Stimulated activated naive CD8-positive, alpha-beta T cell treated with anti-CD3 and anti-CD28 coated beads, Interleukin-15, Interleukin-2, amounts not matched to agents 100 U/mL and 50 U/mL, for 24 hours (primary cell): ENCODE measurements around the gene CCDC47.
"Not testable (repeated sequence)": the region's sequence is repeated elsewhere in the genome, so short reads cannot be mapped to it uniquely, and the experiment has no call there.

ENCODE experiments used
- ATAC-seq: fragments of 150-1000 bp; cut with Tn5 transposase; one replicate; pipeline ENCODE4 v1.10.0; 2021
- DNase-seq: peaks from one replicate; pipeline ENCODE4 v3.0.0; 2021

CCDC47 gene

GRCh38 chr17:63773272-63774140 lies at the start of gene CCDC47:
Gene CCDC47 (minus strand): TSS chr17:63773597. CDS start chr17:63766175, 7,422 bp downstream.
- peak; percentile 97 for DNase-seq
- ATAC-seq: peak; percentile 89

- DNase-seq (no peak), ATAC-seq (no peak)
Measured at GRCh38 chr17:63822537-63822936, 49.1 kb upstream of the CCDC47 start.

GRCh38 chr17:63821804-63822203 lies 48.4 kb upstream of the CCDC47 start:
- DNase-seq (no peak), ATAC-seq (no peak)

GRCh38 chr17:63820963-63821561 lies 47.7 kb upstream of the CCDC47 start:
- ATAC-seq (peak; percentile 14), DNase-seq (no peak)

GRCh38 chr17:63819585-63820537 lies 46.5 kb upstream of the CCDC47 start:
- no peak for DNase-seq
- peak; percentile 19 for ATAC-seq

- no peak for DNase-seq
- no peak for ATAC-seq
Measured at GRCh38 chr17:63819131-63819530, 45.7 kb upstream of the CCDC47 start.

- no peak for ATAC-seq
- DNase-seq: no peak
Measured at GRCh38 chr17:63817736-63818385, 44.5 kb upstream of the CCDC47 start.

GRCh38 chr17:63816669-63817068 lies 43.3 kb upstream of the CCDC47 start:
- ATAC-seq (no peak), DNase-seq (no peak)

GRCh38 chr17:63816123-63816522 lies 42.7 kb upstream of the CCDC47 start:
- DNase-seq (no peak), ATAC-seq (no peak)

- ATAC-seq: no peak
- DNase-seq: no peak
Measured at GRCh38 chr17:63809970-63810369, 36.6 kb upstream of the CCDC47 start.

GRCh38 chr17:63805591-63805990 lies 32.2 kb upstream of the CCDC47 start:
- ATAC-seq (no peak), DNase-seq (no peak)

GRCh38 chr17:63804328-63804727 lies 30.9 kb upstream of the CCDC47 start:
- no peak for ATAC-seq
- DNase-seq: no peak

- ATAC-seq (no peak), DNase-seq (no peak)
Measured at GRCh38 chr17:63800783-63801182, 27.4 kb upstream of the CCDC47 start.

GRCh38 chr17:63798572-63799106 lies 25.2 kb upstream of the CCDC47 start:
- ATAC-seq (no peak), DNase-seq (no peak)

GRCh38 chr17:63796375-63796774 lies 23.0 kb upstream of the CCDC47 start:
- ATAC-seq, DNase-seq: not testable (repeated sequence)

GRCh38 chr17:63792055-63792729 lies 18.8 kb upstream of the CCDC47 start:
- no peak for ATAC-seq
- no peak for DNase-seq

- DNase-seq (no peak), ATAC-seq (no peak)
Measured at GRCh38 chr17:63790057-63790456, 16.7 kb upstream of the CCDC47 start.

GRCh38 chr17:63786971-63787711 lies 13.7 kb upstream of the CCDC47 start:
- ATAC-seq: no peak
- DNase-seq: no peak

- DNase-seq (no peak), ATAC-seq (no peak)
Measured at GRCh38 chr17:63786117-63786516, 12.7 kb upstream of the CCDC47 start.

GRCh38 chr17:63785556-63785955 lies 12.2 kb upstream of the CCDC47 start:
- ATAC-seq (no peak), DNase-seq (no peak)
